Measurements from ENCODE around the gene CDC123.

DNA sequence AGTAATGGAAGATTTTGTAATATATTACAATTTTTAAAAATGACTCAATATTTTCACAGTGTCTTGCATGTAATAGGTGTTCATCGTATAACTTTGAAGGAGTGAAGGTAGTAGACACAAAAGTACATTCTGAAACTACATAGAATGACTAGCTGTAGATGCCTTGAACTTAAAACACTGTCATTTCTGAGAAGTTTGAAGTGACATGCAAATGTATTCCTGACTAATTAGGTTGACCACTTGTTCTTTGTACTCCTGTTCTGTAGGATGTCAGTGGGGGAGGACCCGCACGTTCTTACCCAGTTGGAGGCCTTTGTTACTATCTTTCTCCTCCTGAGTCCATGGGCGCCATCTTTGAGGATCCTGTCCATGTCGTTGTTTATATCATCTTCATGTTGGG, 35.3 kb upstream of the CDC123 start:
- TF ChIP-seq, protein P1, sequence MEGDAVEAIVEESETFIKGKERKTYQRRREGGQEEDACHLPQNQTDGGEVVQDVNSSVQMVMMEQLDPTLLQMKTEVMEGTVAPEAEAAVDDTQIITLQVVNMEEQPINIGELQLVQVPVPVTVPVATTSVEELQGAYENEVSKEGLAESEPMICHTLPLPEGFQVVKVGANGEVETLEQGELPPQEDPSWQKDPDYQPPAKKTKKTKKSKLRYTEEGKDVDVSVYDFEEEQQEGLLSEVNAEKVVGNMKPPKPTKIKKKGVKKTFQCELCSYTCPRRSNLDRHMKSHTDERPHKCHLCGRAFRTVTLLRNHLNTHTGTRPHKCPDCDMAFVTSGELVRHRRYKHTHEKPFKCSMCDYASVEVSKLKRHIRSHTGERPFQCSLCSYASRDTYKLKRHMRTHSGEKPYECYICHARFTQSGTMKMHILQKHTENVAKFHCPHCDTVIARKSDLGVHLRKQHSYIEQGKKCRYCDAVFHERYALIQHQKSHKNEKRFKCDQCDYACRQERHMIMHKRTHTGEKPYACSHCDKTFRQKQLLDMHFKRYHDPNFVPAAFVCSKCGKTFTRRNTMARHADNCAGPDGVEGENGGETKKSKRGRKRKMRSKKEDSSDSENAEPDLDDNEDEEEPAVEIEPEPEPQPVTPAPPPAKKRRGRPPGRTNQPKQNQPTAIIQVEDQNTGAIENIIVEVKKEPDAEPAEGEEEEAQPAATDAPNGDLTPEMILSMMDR (IDR thresholded peaks at IDR 0.05; ENCODE audit: low read depth, low read length), result no peak
- no peak for TF ChIP-seq EZH2phosphoT487 (IDR thresholded peaks at IDR 0.05; ENCODE audit: low read depth)

Data from OCI-LY3 (cell line).